ENCODE results near the gene SH3GL1.

DNA sequence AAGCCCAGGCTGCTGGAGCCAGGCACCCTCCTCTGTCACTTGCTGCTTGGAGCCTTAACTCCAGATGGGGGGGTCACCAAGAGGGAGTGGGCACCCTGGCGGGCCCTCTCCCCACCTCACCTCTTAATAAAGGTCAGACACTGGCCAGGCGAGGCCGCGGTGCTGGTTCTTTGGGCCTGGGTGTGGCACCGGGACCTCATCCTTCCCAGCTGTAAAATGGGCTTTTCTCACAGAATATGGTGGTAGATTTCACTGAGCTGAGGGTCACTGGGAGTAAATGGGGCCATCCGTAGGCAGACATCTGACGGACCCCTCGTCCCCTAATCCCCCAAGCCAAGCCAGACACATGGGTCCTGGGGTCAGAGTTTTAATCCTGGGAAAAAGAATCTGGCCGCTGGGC, 76.7 kb downstream of the SH3GL1 start:
- TF ChIP-seq, protein P1, sequence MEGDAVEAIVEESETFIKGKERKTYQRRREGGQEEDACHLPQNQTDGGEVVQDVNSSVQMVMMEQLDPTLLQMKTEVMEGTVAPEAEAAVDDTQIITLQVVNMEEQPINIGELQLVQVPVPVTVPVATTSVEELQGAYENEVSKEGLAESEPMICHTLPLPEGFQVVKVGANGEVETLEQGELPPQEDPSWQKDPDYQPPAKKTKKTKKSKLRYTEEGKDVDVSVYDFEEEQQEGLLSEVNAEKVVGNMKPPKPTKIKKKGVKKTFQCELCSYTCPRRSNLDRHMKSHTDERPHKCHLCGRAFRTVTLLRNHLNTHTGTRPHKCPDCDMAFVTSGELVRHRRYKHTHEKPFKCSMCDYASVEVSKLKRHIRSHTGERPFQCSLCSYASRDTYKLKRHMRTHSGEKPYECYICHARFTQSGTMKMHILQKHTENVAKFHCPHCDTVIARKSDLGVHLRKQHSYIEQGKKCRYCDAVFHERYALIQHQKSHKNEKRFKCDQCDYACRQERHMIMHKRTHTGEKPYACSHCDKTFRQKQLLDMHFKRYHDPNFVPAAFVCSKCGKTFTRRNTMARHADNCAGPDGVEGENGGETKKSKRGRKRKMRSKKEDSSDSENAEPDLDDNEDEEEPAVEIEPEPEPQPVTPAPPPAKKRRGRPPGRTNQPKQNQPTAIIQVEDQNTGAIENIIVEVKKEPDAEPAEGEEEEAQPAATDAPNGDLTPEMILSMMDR (IDR thresholded peaks at IDR 0.05; ENCODE audit: low read length) = no peak
- TF ChIP-seq EZH2 (IDR thresholded peaks at IDR 0.05; ENCODE audit: borderline replicate concordance, low read length) = no peak
